AG09319 (cell line): Measurements from ENCODE around the gene RFXAP.

Source experiments
- DNase-seq: peaks from one replicate; pipeline ENCODE4 v3.0.0-alpha.2; 2010; ENCODE audit warnings: low read depth; ENCODE audit errors: extremely low read depth
- CTCF ChIP-seq: IDR thresholded peaks from 2 replicates; pipeline ENCODE4 v1.5.1; 2011; ENCODE audit warnings: low read depth, mild to moderate bottlenecking, inconsistent platforms, low read length, moderate library complexity

RFXAP gene

GRCh38 chr13:36848199-36848982 is 29.4 kb downstream of the RFXAP start:
- TF ChIP-seq CTCF, result peak; percentile 13
- DNase-seq, result no peak

GRCh38 chr13:36850790-36851438 is 31.9 kb downstream of the RFXAP start:
- no peak for DNase-seq
- TF ChIP-seq CTCF, result peak; percentile 24

- DNase-seq, result no peak
- no peak for TF ChIP-seq CTCF
These were observed 38.2 kb downstream of the RFXAP start for GRCh38 chr13:36857253-36857652.

GRCh38 chr13:36858290-36858689 is 39.3 kb downstream of the RFXAP start:
- TF ChIP-seq CTCF, result peak; percentile 55

GRCh38 chr13:36859259-36859658 is 40.2 kb downstream of the RFXAP start:
- TF ChIP-seq CTCF, result no peak
- no peak for DNase-seq

More at GRCh38 chr13:36858290-36858689, 39.3 kb downstream of the RFXAP start:
- DNase-seq, result peak; percentile 28

GRCh38 chr13:36862002-36862685 is 43.1 kb downstream of the RFXAP start:
- no peak for TF ChIP-seq CTCF
- no peak for DNase-seq

- TF ChIP-seq CTCF, result no peak
- no peak for DNase-seq
These were observed 43.7 kb downstream of the RFXAP start for GRCh38 chr13:36862722-36863121.
